ENCODE results near the gene TAF4B.

The TAF4B gene

GRCh38 chr18:26386002-26386401 is 159.8 kb downstream of the TAF4B start:
- Histone ChIP-seq H3K4me2 (ENCODE audit: low read depth, low read length, poor library complexity, severe bottlenecking) (no peak overlapping the region), H3K36me3 (ENCODE audit: low read length) (peaks cover 52% of the 10 kb centered on the region), H3F3A (ENCODE audit: insufficient read depth) (peaks cover 30% of the 10 kb centered on the region), H3K9ac (ENCODE audit: low read length) (no peak overlapping the region), H3K27me3 (ENCODE audit: low read length) (no peaks in the 10 kb centered on the region), H3K4me3 (ENCODE audit: insufficient read depth, low read length, poor library complexity, severe bottlenecking) (no peak overlapping the region), H3K27ac (ENCODE audit: low read depth, low read length) (no peak overlapping the region), H4K20me1 (ENCODE audit: low read depth, low read length) (no peaks in the 10 kb centered on the region), H3K9me2 (replicated peaks; ENCODE audit: insufficient read depth, low read length) (no peaks in the 10 kb centered on the region), H3K79me2 (ENCODE audit: insufficient read depth, low read length) (0 out of 2 replicates have a peak, but pooled peaks cover 5% of the 10 kb centered on the region), H2AFZ (ENCODE audit: low read depth, low read length, severe bottlenecking) (no peak overlapping the region), H3K9me3 (ENCODE audit: insufficient read depth, low read length) (no peaks in the 10 kb centered on the region)
- no peak for TF ChIP-seq EZH2phosphoT487 (conservative IDR thresholded peaks at IDR 0.05; ENCODE audit: low read length)
- TF ChIP-seq CTCF (IDR thresholded peaks at IDR 0.05; ENCODE audit: insufficient read depth, low read length, poor library complexity, severe bottlenecking), result no peak

- TF ChIP-seq CTCF (IDR thresholded peaks at IDR 0.05; ENCODE audit: insufficient read depth, low read length, poor library complexity, severe bottlenecking) (no peak), EZH2phosphoT487 (conservative IDR thresholded peaks at IDR 0.05; ENCODE audit: low read length) (no peak)
- H3K9me3 ChIP-seq (ENCODE audit: insufficient read depth, low read length), result no peaks in the 10 kb centered on the region
- no peak overlapping the region for H3K27ac ChIP-seq (ENCODE audit: low read depth, low read length)
- no peak overlapping the region for H3K9ac ChIP-seq (ENCODE audit: low read length)
- H3F3A ChIP-seq (ENCODE audit: insufficient read depth), result peaks cover 34% of the 10 kb centered on the region
- no peaks in the 10 kb centered on the region for H4K20me1 ChIP-seq (ENCODE audit: low read depth, low read length)
- no peak overlapping the region for H2AFZ ChIP-seq (ENCODE audit: low read depth, low read length, severe bottlenecking)
- H3K4me2 ChIP-seq (ENCODE audit: low read depth, low read length, poor library complexity, severe bottlenecking), result no peak overlapping the region
- peaks cover 56% of the 10 kb centered on the region for H3K36me3 ChIP-seq (ENCODE audit: low read length)
- no peaks in the 10 kb centered on the region for H3K27me3 ChIP-seq (ENCODE audit: low read length)
- 0 out of 2 replicates have a peak, but pooled peaks cover 5% of the 10 kb centered on the region for H3K79me2 ChIP-seq (ENCODE audit: insufficient read depth, low read length)
- H3K4me3 ChIP-seq (ENCODE audit: insufficient read depth, low read length, poor library complexity, severe bottlenecking), result no peak overlapping the region
- H3K9me2 ChIP-seq (replicated peaks; ENCODE audit: insufficient read depth, low read length), result no peaks in the 10 kb centered on the region
Measured at GRCh38 chr18:26386441-26386840, 160.2 kb downstream of the TAF4B start.

GRCh38 chr18:26394047-26394654 is 167.9 kb downstream of the TAF4B start:
- Histone ChIP-seq H3K9me3 (ENCODE audit: insufficient read depth, low read length) (no peaks in the 10 kb centered on the region), H3K27me3 (ENCODE audit: low read length) (no peaks in the 10 kb centered on the region), H3K4me2 (ENCODE audit: low read depth, low read length, poor library complexity, severe bottlenecking) (no peak overlapping the region), H3K4me3 (ENCODE audit: insufficient read depth, low read length, poor library complexity, severe bottlenecking) (no peak overlapping the region), H3K9ac (ENCODE audit: low read length) (no peak overlapping the region), H3K27ac (ENCODE audit: low read depth, low read length) (no peak overlapping the region), H3K79me2 (ENCODE audit: insufficient read depth, low read length) (no peaks in the 10 kb centered on the region), H2AFZ (ENCODE audit: low read depth, low read length, severe bottlenecking) (no peak overlapping the region), H3K9me2 (replicated peaks; ENCODE audit: insufficient read depth, low read length) (no peaks in the 10 kb centered on the region), H3K36me3 (ENCODE audit: low read length) (peaks cover 21% of the 10 kb centered on the region), H3F3A (ENCODE audit: insufficient read depth) (peaks cover 18% of the 10 kb centered on the region; the same call in 1 of the 2 replicates), H4K20me1 (ENCODE audit: low read depth, low read length) (no peaks in the 10 kb centered on the region)
- no peak for TF ChIP-seq CTCF (IDR thresholded peaks at IDR 0.05; ENCODE audit: insufficient read depth, low read length, poor library complexity, severe bottlenecking)
- TF ChIP-seq EZH2phosphoT487 (conservative IDR thresholded peaks at IDR 0.05; ENCODE audit: low read length), result no peak

All from SU-DHL-6 (cell line).